Natural killer cell treated with Interleukin-12 subunit alpha and Interleukin-12 subunit beta and Interleukin-15 and Interleukin-18, amount 100 ng/mL, for 72 hours (primary cell): Measurements from ENCODE around the gene DNAH2. TPM values are rescaled to one million over a fixed set of nuclear protein-coding genes. Genes with fewer than 3 reads are reported as not detected.

ENCODE experiments used
- ATAC-seq, 2 donors: fragments of 150-1000 bp; cut with Tn5 transposase in 1 of 2; sonication (Bioruptor Pico), chemical (Tn5 transposase) in 1 of 2; 2 replicates each; pipeline ENCODE4 v1.10.0; 2021
- DNase-seq: peaks from one replicate; pipeline ENCODE4 v3.0.0; 2022; ENCODE audit warnings: low spot score
- H3K27ac Mint-ChIP-seq, 2 donors: 1 replicate in 1 of 2; 2 replicates in 1 of 2; pipeline ENCODE4 v1.8.0; 2022; ENCODE audit warnings: mixed read lengths in 2 of 2, mild to moderate bottlenecking in 1 of 2, moderate library complexity in 1 of 2
- H3K27me3 Mint-ChIP-seq, 2 donors: 1 replicate in 1 of 2; 2 replicates in 1 of 2; pipeline ENCODE4 v1.8.0; 2022; ENCODE audit warnings: mixed read lengths in 2 of 2
- H3K36me3 Mint-ChIP-seq: one replicate; pipeline ENCODE4 v1.8.0; 2022; ENCODE audit warnings: mixed read lengths
- H3K4me1 Mint-ChIP-seq, 2 donors: 1 replicate in 1 of 2; 2 replicates in 1 of 2; pipeline ENCODE4 v1.8.0; 2022; ENCODE audit warnings: low read depth in 2 of 2, mixed read lengths in 2 of 2, mild to moderate bottlenecking in 1 of 2
- H3K4me3 Mint-ChIP-seq: one replicate; pipeline ENCODE4 v1.8.0; 2022; ENCODE audit warnings: mixed read lengths
- H3K9me3 Mint-ChIP-seq: 2 replicates; pipeline ENCODE4 v1.8.0; 2022; ENCODE audit warnings: mixed read lengths
- total RNA-seq, 2 donors: library from RNA; stranded (reverse); gene quantifications; one replicate each; pipeline ENCODE4 v1.2.3, GENCODE V29; 2022

The DNAH2 gene
- total RNA-seq, 2 donors from 2014 or later, result 0.10 TPM; not detected in 1

GRCh38 chr17:7849751-7850504 is 132.4 kb downstream of the DNAH2 start:
- no peak for ATAC-seq
- H3K36me3 Mint-ChIP-seq, result no peaks in the 10 kb centered on the region
- DNase-seq, result no peak
- no peak overlapping the region for H3K27ac Mint-ChIP-seq
- H3K27me3 Mint-ChIP-seq, result no peaks in the 10 kb centered on the region
- H3K4me1 Mint-ChIP-seq, result peaks cover 16 to 27% of the 10 kb centered on the region in 2 donors
- H3K4me3 Mint-ChIP-seq, result no peak overlapping the region
- H3K9me3 Mint-ChIP-seq, result no peaks in the 10 kb centered on the region

GRCh38 chr17:7850701-7851437 is 133.3 kb downstream of the DNAH2 start:
- peak overlapping the region; percentile 27 for H3K4me3 Mint-ChIP-seq
- H3K4me1 Mint-ChIP-seq, result peaks cover 12 to 29% of the 10 kb centered on the region in 2 donors
- H3K9me3 Mint-ChIP-seq, result no peaks in the 10 kb centered on the region
- no peaks in the 10 kb centered on the region for H3K27me3 Mint-ChIP-seq
- ATAC-seq (no peak), DNase-seq (no peak)
- no peak overlapping the region for H3K27ac Mint-ChIP-seq
- H3K36me3 Mint-ChIP-seq, result no peaks in the 10 kb centered on the region

GRCh38 chr17:7851438-7852261 is 134.1 kb downstream of the DNAH2 start:
- Mint-ChIP-seq H3K9me3 (no peaks in the 10 kb centered on the region), H3K36me3 (no peaks in the 10 kb centered on the region), H3K4me1 (peaks cover 9 to 29% of the 10 kb centered on the region in 2 donors), H3K27ac (no peak overlapping the region), H3K27me3 (no peaks in the 10 kb centered on the region), H3K4me3 (peak overlapping the region; percentile 25)
- ATAC-seq, result peak; percentile 89 to 96
- peak; percentile 93 for DNase-seq

- Mint-ChIP-seq H3K27ac (no peak overlapping the region), H3K4me3 (no peak overlapping the region), H3K4me1 (peaks cover 6 to 24% of the 10 kb centered on the region in 2 donors), H3K27me3 (no peaks in the 10 kb centered on the region), H3K9me3 (no peaks in the 10 kb centered on the region), H3K36me3 (no peaks in the 10 kb centered on the region)
- ATAC-seq, result no peak
- DNase-seq, result no peak
Observed at GRCh38 chr17:7852262-7852670, 134.7 kb downstream of the DNAH2 start.

- Mint-ChIP-seq H3K27me3 (no peaks in the 10 kb centered on the region), H3K36me3 (no peaks in the 10 kb centered on the region), H3K4me1 (peaks cover 6 to 24% of the 10 kb centered on the region in 2 donors), H3K27ac (no peak overlapping the region), H3K9me3 (no peaks in the 10 kb centered on the region), H3K4me3 (no peak overlapping the region)
- DNase-seq, result peak; percentile 63
- ATAC-seq, result no peak
Observed at GRCh38 chr17:7852919-7853690, 135.6 kb downstream of the DNAH2 start.

GRCh38 chr17:7853691-7854038 is 136.1 kb downstream of the DNAH2 start:
- H3K9me3 Mint-ChIP-seq, result no peaks in the 10 kb centered on the region
- ATAC-seq (no peak), DNase-seq (no peak)
- H3K27ac Mint-ChIP-seq, result no peak overlapping the region
- no peaks in the 10 kb centered on the region for H3K36me3 Mint-ChIP-seq
- H3K4me3 Mint-ChIP-seq, result peak overlapping the region; percentile 4
- no peaks in the 10 kb centered on the region for H3K27me3 Mint-ChIP-seq
- H3K4me1 Mint-ChIP-seq, result peaks cover 6 to 26% of the 10 kb centered on the region in 2 donors

GRCh38 chr17:7854078-7854777 is 136.7 kb downstream of the DNAH2 start:
- Mint-ChIP-seq H3K4me1 (peaks cover 6 to 32% of the 10 kb centered on the region in 2 donors), H3K4me3 (peak overlapping the region; percentile 4), H3K27ac (no peak overlapping the region), H3K36me3 (no peaks in the 10 kb centered on the region), H3K9me3 (no peaks in the 10 kb centered on the region), H3K27me3 (no peaks in the 10 kb centered on the region)
- DNase-seq (no peak), ATAC-seq (no peak)

GRCh38 chr17:7854851-7855659 is 137.5 kb downstream of the DNAH2 start, which contains the start of gene TMEM88:
Gene TMEM88, plus strand, starts transcription at chr17:7855066. Its CDS starts 9 bp downstream, at chr17:7855075.
- Mint-ChIP-seq H3K4me3 (peak within 1 kb of the TSS; percentile 4), H3K4me1 (peaks cover 13 to 35% of the 10 kb centered on the region in 2 donors), H3K9me3 (no peaks in the 10 kb centered on the region), H3K27ac (no peak within 1 kb of the TSS), H3K36me3 (peaks cover 6% of the 10 kb centered on the region), H3K27me3 (no peaks in the 10 kb centered on the region)
- DNase-seq (no peak), ATAC-seq (no peak)

- Mint-ChIP-seq H3K27ac (no peak overlapping the region), H3K36me3 (peaks cover 6% of the 10 kb centered on the region), H3K27me3 (no peaks in the 10 kb centered on the region), H3K4me1 (peaks cover 10 to 35% of the 10 kb centered on the region in 2 donors), H3K9me3 (no peaks in the 10 kb centered on the region), H3K4me3 (no peak overlapping the region)
- no peak for DNase-seq
- no peak for ATAC-seq
Observed at GRCh38 chr17:7855660-7856010, 138.1 kb downstream of the DNAH2 start.

GRCh38 chr17:7856011-7856810 is 138.7 kb downstream of the DNAH2 start:
- H3K27ac Mint-ChIP-seq, result no peak overlapping the region
- H3K27me3 Mint-ChIP-seq, result no peaks in the 10 kb centered on the region
- H3K36me3 Mint-ChIP-seq, result peaks cover 6% of the 10 kb centered on the region
- H3K4me3 Mint-ChIP-seq, result no peak overlapping the region
- DNase-seq (no peak), ATAC-seq (no peak)
- H3K4me1 Mint-ChIP-seq, result peaks cover 6 to 32% of the 10 kb centered on the region in 2 donors
- no peaks in the 10 kb centered on the region for H3K9me3 Mint-ChIP-seq

- Mint-ChIP-seq H3K4me1 (peaks cover 6 to 25% of the 10 kb centered on the region in 2 donors), H3K9me3 (no peaks in the 10 kb centered on the region), H3K27me3 (no peaks in the 10 kb centered on the region), H3K36me3 (peaks cover 6% of the 10 kb centered on the region), H3K4me3 (no peak within 1 kb of the TSS), H3K27ac (no peak within 1 kb of the TSS)
- peak; percentile 97 for DNase-seq
- ATAC-seq, result peak; percentile 92 to 94
Observed at GRCh38 chr17:7856811-7857712, 139.5 kb downstream of the DNAH2 start, which contains the start of gene NAA38. Gene NAA38, minus strand, starts transcription at chr17:7857559. Its CDS starts 96 bp downstream, at chr17:7857463.
